HEK293 (cell line): ENCODE data around the gene CCDC149.

Experiments used
- CTCF ChIA-PET: fragments of 350-600 bp; formaldehyde crosslinking; extraction: SDS; loops from one replicate; lab custom pipeline; 2021; ENCODE audit warnings: antibody characterized with exemption; lab: Yijun Ruan, JAX
- POLR2A ChIA-PET: fragments of 300-600 bp; formaldehyde crosslinking; extraction: SDS; loops from one replicate; lab custom pipeline; 2020; ENCODE audit warnings: antibody characterized with exemption, inconsistent platforms; lab: Yijun Ruan, JAX
- H3K27ac ChIP-seq: fragments of 200-500 bp; sonication (Bioruptor generic); 2 replicates; pipeline ENCODE4 v1.5.1; 2014; ENCODE audit warnings: low read depth, low read length, control low read depth, inconsistent platforms; ENCODE audit errors: extremely low read depth
- H3K36me3 ChIP-seq, 2 experiments: fragments of 200-500 bp in 1 of 2; sonication (Bioruptor generic) in 1 of 2; 1 replicate in 1 of 2; 2 replicates in 1 of 2; pipeline ENCODE4 v1.5.1; 2014 to 2017; ENCODE audit warnings: inconsistent platforms in 2 of 2, low read length in 2 of 2; ENCODE audit not compliant: control insufficient read depth in 2 of 2, insufficient read depth in 1 of 2
- H3K4me1 ChIP-seq: fragments of 200-500 bp; sonication (Bioruptor generic); 2 replicates; pipeline ENCODE4 v1.5.1; 2014; ENCODE audit warnings: mild to moderate bottlenecking, low read length, inconsistent platforms; ENCODE audit not compliant: control insufficient read depth, insufficient read depth
- H3K4me3 ChIP-seq: 2 replicates; pipeline ENCODE4 v1.5.1; 2011; ENCODE audit warnings: low read depth, mild to moderate bottlenecking, control low read depth, low read length, moderate library complexity
- H3K9me3 ChIP-seq: fragments of 200-500 bp; sonication (Bioruptor generic); 2 replicates; pipeline ENCODE4 v1.5.1; 2014; ENCODE audit warnings: low read depth, low read length, inconsistent platforms; ENCODE audit not compliant: control insufficient read depth, insufficient read depth
- GFI1B ChIP-seq: fragments of 450-650 bp; formaldehyde crosslinking; IDR thresholded peaks from 2 replicates; pipeline ENCODE4 v1.5.1; 2016; ENCODE audit warnings: missing biosample characterization, missing genetic modification characterization
- GLIS1 ChIP-seq: fragments of 450-650 bp; formaldehyde crosslinking; IDR thresholded peaks from 2 replicates; pipeline ENCODE4 v1.5.1; 2016; ENCODE audit warnings: missing biosample characterization, missing genetic modification characterization
- YY1 ChIP-seq: fragments of 450-650 bp; formaldehyde crosslinking; IDR thresholded peaks from 2 replicates; pipeline ENCODE4 v1.5.1; 2018; ENCODE audit warnings: missing biosample characterization, missing genetic modification characterization
- ZBTB11 ChIP-seq: fragments of 450-650 bp; formaldehyde crosslinking; conservative IDR thresholded peaks from 2 replicates; pipeline ENCODE4 v1.5.1; 2016; ENCODE audit warnings: low read depth, missing biosample characterization, missing genetic modification characterization
- ZEB2 ChIP-seq: fragments of 450-650 bp; formaldehyde crosslinking; IDR thresholded peaks from 2 replicates; pipeline ENCODE4 v1.5.1; 2016; ENCODE audit warnings: missing biosample characterization, missing genetic modification characterization
- ZFHX2 ChIP-seq: fragments of 450-650 bp; formaldehyde crosslinking; conservative IDR thresholded peaks from 2 replicates; pipeline ENCODE4 v1.5.1; 2016; ENCODE audit warnings: missing biosample characterization, missing genetic modification characterization
- ZNF138 ChIP-seq: fragments of 450-650 bp; formaldehyde crosslinking; IDR thresholded peaks from 2 replicates; pipeline ENCODE4 v1.5.1; 2016; ENCODE audit warnings: missing biosample characterization, missing genetic modification characterization, borderline replicate concordance
- ZNF174 ChIP-seq: fragments of 450-650 bp; formaldehyde crosslinking; IDR thresholded peaks from 2 replicates; pipeline ENCODE4 v1.5.0; 2017; ENCODE audit warnings: missing biosample characterization, mild to moderate bottlenecking, missing genetic modification characterization
- ZNF223 ChIP-seq: fragments of 450-650 bp; formaldehyde crosslinking; IDR thresholded peaks from 2 replicates; pipeline ENCODE4 v1.5.1; 2016; ENCODE audit warnings: missing biosample characterization, missing genetic modification characterization
- ZNF274 ChIP-seq, 2 experiments: fragments of 200-500 bp in 1 of 2; fragments of 450-650 bp in 1 of 2; sonication (Bioruptor generic) in 1 of 2; formaldehyde crosslinking in 1 of 2; IDR thresholded peaks; 2 replicates each; pipeline versions ENCODE4 v1.5.1 to v1.6.1; 2014 to 2016; ENCODE audit warnings: borderline replicate concordance in 1 of 2, inconsistent platforms in 1 of 2, low read length in 1 of 2, missing biosample characterization in 1 of 2, missing genetic modification characterization in 1 of 2
- ZNF311 ChIP-seq: fragments of 450-650 bp; formaldehyde crosslinking; IDR thresholded peaks from 2 replicates; pipeline ENCODE4 v1.5.1; 2017; ENCODE audit warnings: missing biosample characterization, missing genetic modification characterization, borderline replicate concordance
- ZNF362 ChIP-seq: fragments of 450-650 bp; formaldehyde crosslinking; IDR thresholded peaks from 2 replicates; pipeline ENCODE4 v1.5.1; 2016; ENCODE audit warnings: missing biosample characterization, missing genetic modification characterization
- ZNF37A ChIP-seq: fragments of 450-650 bp; IDR thresholded peaks from 2 replicates; pipeline ENCODE4 v1.5.1; 2018; ENCODE audit warnings: missing biosample characterization, missing genetic modification characterization
- ZNF423 ChIP-seq: fragments of 450-650 bp; formaldehyde crosslinking; IDR thresholded peaks from 2 replicates; pipeline ENCODE4 v1.5.1; 2016; ENCODE audit warnings: missing biosample characterization, missing genetic modification characterization
- ZNF501 ChIP-seq: fragments of 450-650 bp; formaldehyde crosslinking; IDR thresholded peaks from 2 replicates; pipeline ENCODE4 v1.5.1; 2016; ENCODE audit warnings: missing biosample characterization, missing genetic modification characterization
- ZNF529 ChIP-seq: fragments of 450-650 bp; formaldehyde crosslinking; IDR thresholded peaks from 2 replicates; pipeline ENCODE4 v1.5.1; 2017; ENCODE audit warnings: missing genetic modification characterization, missing biosample characterization; ENCODE audit not compliant: insufficient replicate concordance
- ZNF626 ChIP-seq: fragments of 450-650 bp; sonication (Bioruptor Pico); formaldehyde crosslinking; IDR thresholded peaks from 2 replicates; pipeline ENCODE4 v1.5.1; 2018; ENCODE audit warnings: missing biosample characterization, missing genetic modification characterization, inconsistent platforms
- ZNF645 ChIP-seq: fragments of 450-650 bp; formaldehyde crosslinking; IDR thresholded peaks from 2 replicates; pipeline ENCODE4; 2016; ENCODE audit warnings: missing biosample characterization, missing genetic modification characterization
- ZNF785 ChIP-seq: fragments of 450-650 bp; formaldehyde crosslinking; IDR thresholded peaks from 2 replicates; pipeline ENCODE4 v1.5.1; 2016; ENCODE audit warnings: missing biosample characterization, missing genetic modification characterization
- ZSCAN5A ChIP-seq: fragments of 450-650 bp; formaldehyde crosslinking; IDR thresholded peaks from 2 replicates; pipeline ENCODE4 v1.5.1; 2016; ENCODE audit warnings: missing biosample characterization, missing genetic modification characterization

CCDC149 gene

DNA sequence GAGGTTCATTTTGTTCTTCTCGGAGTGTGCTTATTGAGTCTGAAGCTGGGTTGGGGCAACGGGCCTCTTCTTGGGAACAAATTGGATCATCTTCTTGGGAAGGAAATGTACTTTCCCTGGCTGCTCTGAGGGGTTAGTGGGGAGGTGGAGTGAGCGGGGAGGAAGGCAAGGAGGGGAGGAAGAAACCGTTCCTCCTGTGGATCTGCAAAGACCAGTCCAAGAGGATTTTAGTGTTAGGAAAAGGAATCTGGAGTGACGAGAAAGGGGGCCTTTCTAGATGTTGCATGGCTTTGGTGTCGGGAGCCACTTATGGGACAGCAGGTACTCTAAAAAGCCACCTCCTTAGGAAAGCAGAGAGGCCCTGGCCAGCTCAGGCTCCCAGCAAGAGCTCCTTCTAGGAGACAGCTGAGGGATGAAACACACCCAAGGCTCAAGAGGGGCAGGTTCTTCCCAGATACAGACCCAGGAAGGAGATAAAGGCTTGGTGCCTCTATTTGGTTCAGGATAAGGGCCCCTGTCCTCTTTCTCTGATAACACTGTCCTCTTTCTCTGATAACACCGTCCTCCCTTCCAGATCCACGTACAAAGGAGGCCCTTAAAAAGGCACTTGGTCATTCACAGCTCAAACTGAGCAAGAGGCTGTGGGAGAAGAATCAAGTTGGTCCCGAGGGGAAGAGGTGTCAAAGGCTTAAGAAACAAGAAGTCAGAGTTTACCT lies 117.0 kb downstream of the CCDC149 start:
- no peaks in the 10 kb centered on the region for H3K36me3 ChIP-seq
- CTCF ChIA-PET = interaction anchor here (0.6 kb wide), 1 partner anchor 47 kb away, joined by 3 read pairs; no protein-coding TSS in a partner anchor
- H3K9me3 ChIP-seq = no peaks in the 10 kb centered on the region
- no peaks in the 10 kb centered on the region for H3K4me1 ChIP-seq
- TF ChIP-seq ZSCAN5A (tag by site-specific recombination) = no peak
- no peak for TF ChIP-seq ZFHX2
- TF ChIP-seq GFI1B (tag by site-specific recombination) = no peak
- no peak for TF ChIP-seq ZNF423 (tag by site-specific recombination)
- TF ChIP-seq ZNF138 (tag by site-specific recombination) = no peak
- no peak for TF ChIP-seq ZNF37A (tag by site-specific recombination)
- TF ChIP-seq ZEB2 (tag by site-specific recombination) = no peak
- no peak for TF ChIP-seq ZNF174
- no peak for TF ChIP-seq ZNF626
- TF ChIP-seq ZNF274 (IDR thresholded peaks at IDR 0.05; ENCODE audit: low read length) = no peak
- no peak for TF ChIP-seq ZNF274 (tag by site-specific recombination; IDR thresholded peaks at IDR 0.05; ENCODE audit: borderline replicate concordance)
- TF ChIP-seq ZNF645 (tag by site-specific recombination) = no peak
- TF ChIP-seq YY1 (tag by site-specific recombination) = no peak
- no peak for TF ChIP-seq ZNF311 (tag by site-specific recombination)
- no peak for TF ChIP-seq ZNF501 (tag by site-specific recombination)
- TF ChIP-seq ZNF223 = no peak
- TF ChIP-seq ZNF785 = no peak
- no peak for TF ChIP-seq ZBTB11 (tag by site-specific recombination)
- TF ChIP-seq ZNF362 (tag by site-specific recombination) = no peak
- TF ChIP-seq GLIS1 (tag by site-specific recombination) = no peak
- no peak for TF ChIP-seq ZNF529 (tag by site-specific recombination)
- POLR2A ChIA-PET = no interaction called here
- no peak overlapping the region for H3K27ac ChIP-seq
- no peak overlapping the region for H3K4me3 ChIP-seq
